Endodermal cell (in vitro differentiated cells): Measurements from ENCODE around the gene MAP2K5. TPM values are rescaled to one million over a fixed set of nuclear protein-coding genes. Genes with fewer than 3 reads are reported as not detected.

Experiments
- DNase-seq: peaks from one replicate; pipeline ENCODE4 v3.0.0-alpha.2; 2017
- H3K27ac ChIP-seq: 2 replicates; pipeline ENCODE4 v1.5.1; 2013; ENCODE audit warnings: mild to moderate bottlenecking, low read depth, low read length, moderate library complexity
- H3K27me3 ChIP-seq: 2 replicates; pipeline ENCODE4 v1.6.1; 2013; ENCODE audit warnings: mild to moderate bottlenecking, low read length, moderate library complexity; ENCODE audit not compliant: insufficient read depth, control insufficient read depth, poor library complexity, severe bottlenecking
- H3K36me3 ChIP-seq: 2 replicates; pipeline ENCODE4 v1.7.0; 2013; ENCODE audit warnings: mild to moderate bottlenecking, low read length, moderate library complexity; ENCODE audit not compliant: control insufficient read depth, insufficient read depth
- H3K4me1 ChIP-seq: one replicate; pipeline ENCODE4 v1.7.0; 2013; ENCODE audit warnings: low read length; ENCODE audit not compliant: control insufficient read depth, insufficient read depth
- H3K4me3 ChIP-seq: 2 replicates; pipeline ENCODE4 v1.5.1; 2013; ENCODE audit warnings: mild to moderate bottlenecking, low read length, moderate library complexity
- H3K9ac ChIP-seq: 2 replicates; pipeline ENCODE4 v1.6.1; 2013; ENCODE audit warnings: mild to moderate bottlenecking, low read length, moderate library complexity; ENCODE audit not compliant: poor library complexity, severe bottlenecking; ENCODE audit errors: extremely low read depth
- H3K9me3 ChIP-seq: 2 replicates; pipeline ENCODE4 v1.6.1; 2013; ENCODE audit warnings: mild to moderate bottlenecking, low read length, moderate library complexity; ENCODE audit not compliant: control insufficient read depth
- H3K27ac Mint-ChIP-seq: 2 replicates; pipeline ENCODE4 v1.8.0; 2020; ENCODE audit warnings: mixed read lengths
- H3K27me3 Mint-ChIP-seq: 2 replicates; pipeline ENCODE4 v1.8.0; 2021; ENCODE audit warnings: mild to moderate bottlenecking, mixed read lengths; ENCODE audit not compliant: insufficient read depth
- H3K36me3 Mint-ChIP-seq: 2 replicates; pipeline ENCODE4 v1.8.0; 2020; ENCODE audit warnings: low read depth, mixed read lengths
- H3K4me1 Mint-ChIP-seq: 2 replicates; pipeline ENCODE4 v1.8.0; 2020; ENCODE audit warnings: mixed read lengths
- H3K4me3 Mint-ChIP-seq: 2 replicates; pipeline ENCODE4 v1.8.0; 2020; ENCODE audit warnings: mild to moderate bottlenecking, moderate library complexity, mixed read lengths
- H3K9me3 Mint-ChIP-seq: 2 replicates; pipeline ENCODE4 v1.8.0; 2020; ENCODE audit warnings: mild to moderate bottlenecking, mixed read lengths
- CTCF ChIP-seq: fragments of 200-600 bp; sonication (generic); conservative IDR thresholded peaks from 2 replicates; pipeline ENCODE4 v1.5.0; 2021; ENCODE audit warnings: antibody characterized with exemption, mild to moderate bottlenecking
- WGBS, 2 experiments: methylation state at CpG; one replicate each; pipeline versions ENCODE4 v1.1.5 to v1.1.7; 2013; ENCODE audit warnings: missing lambda C conversion rate in 2 of 2, mixed read lengths in 1 of 2; ENCODE audit not compliant: insufficient coverage in 1 of 2, insufficient read length in 1 of 2; 5-methylcytosine and 5-hydroxymethylcytosine counted together
- total RNA-seq, 2 donors: library from RNA; stranded (reverse); fragmentation: NEBNext Ultra II Directional in 1 of 2; extraction: Animal tissue kit (Norgen Biotek cat#: 25700) in 1 of 2; gene quantifications; 2 replicates in 1 of 2; 3 replicates in 1 of 2; pipeline ENCODE4 v1.2.1, GENCODE V29; 2021

Gene MAP2K5
- total RNA-seq, 2 donors from 2014 or later: 17.1 to 26.7 TPM

- no peak overlapping the region for H3K4me3 Mint-ChIP-seq
- no peak for TF ChIP-seq CTCF
- peak overlapping the region; percentile 24 for H3K27ac Mint-ChIP-seq
- H3K27ac ChIP-seq: no peak overlapping the region
- WGBS, 2 experiments: 78 to 91% methylated on average over 7 of the region's 7 CpGs
- H3K9me3 Mint-ChIP-seq: peaks cover 3% of the 10 kb centered on the region
- peaks cover 8% of the 10 kb centered on the region for H3K4me1 Mint-ChIP-seq
- H3K27me3 Mint-ChIP-seq: no peaks in the 10 kb centered on the region
- H3K4me3 ChIP-seq: no peak overlapping the region
- H3K27me3 ChIP-seq: no peaks in the 10 kb centered on the region
- no peaks in the 10 kb centered on the region for H3K36me3 Mint-ChIP-seq
- no peaks in the 10 kb centered on the region for H3K36me3 ChIP-seq
- DNase-seq: no peak
- no peaks in the 10 kb centered on the region for H3K4me1 ChIP-seq
- no peak overlapping the region for H3K9ac ChIP-seq
- H3K9me3 ChIP-seq: peaks cover 6% of the 10 kb centered on the region
These were observed 307.8 kb downstream of the MAP2K5 start for GRCh38 chr15:67850336-67850735.

GRCh38 chr15:67850994-67851571 is 308.6 kb downstream of the MAP2K5 start:
- TF ChIP-seq CTCF: no peak
- Histone ChIP-seq H3K27me3 (no peaks in the 10 kb centered on the region), H3K9me3 (peaks cover 6% of the 10 kb centered on the region), H3K4me1 (no peaks in the 10 kb centered on the region), H3K9ac (no peak overlapping the region), H3K27ac (no peak overlapping the region), H3K36me3 (no peaks in the 10 kb centered on the region), H3K4me3 (no peak overlapping the region)
- DNase-seq: no peak
- no peak overlapping the region for H3K27ac Mint-ChIP-seq
- H3K4me3 Mint-ChIP-seq: no peak overlapping the region
- no peaks in the 10 kb centered on the region for H3K36me3 Mint-ChIP-seq
- peaks cover 12% of the 10 kb centered on the region for H3K4me1 Mint-ChIP-seq
- H3K9me3 Mint-ChIP-seq: peaks cover 3% of the 10 kb centered on the region
- H3K27me3 Mint-ChIP-seq: no peaks in the 10 kb centered on the region
- 79 to 89% methylated on average over 3 of the region's 4 CpGs for WGBS, 2 experiments

- H3K27ac Mint-ChIP-seq: no peak overlapping the region
- Histone ChIP-seq H3K9me3 (peaks cover 6% of the 10 kb centered on the region), H3K4me3 (no peak overlapping the region), H3K27ac (no peak overlapping the region), H3K4me1 (no peaks in the 10 kb centered on the region), H3K36me3 (no peaks in the 10 kb centered on the region), H3K9ac (no peak overlapping the region), H3K27me3 (no peaks in the 10 kb centered on the region)
- H3K9me3 Mint-ChIP-seq: peaks cover 3% of the 10 kb centered on the region
- 79 to 80% methylated on average over 1 to 3 of the region's 3 CpGs for WGBS, 2 experiments
- H3K36me3 Mint-ChIP-seq: no peaks in the 10 kb centered on the region
- H3K4me1 Mint-ChIP-seq: peaks cover 11% of the 10 kb centered on the region
- H3K27me3 Mint-ChIP-seq: no peaks in the 10 kb centered on the region
- no peak for DNase-seq
- H3K4me3 Mint-ChIP-seq: no peak overlapping the region
- TF ChIP-seq CTCF: no peak
These were observed 309.9 kb downstream of the MAP2K5 start for GRCh38 chr15:67852418-67852817.
